Fibroblast of skin of scalp (primary cell): ENCODE results near the gene GPR37.
A peak's percentile ranks its signal among the peaks of the same experiment; 100 is the strongest.

ENCODE experiments used
- DNase-seq: peaks from one replicate; pipeline ENCODE4 v3.0.0-alpha.2; 2013

GPR37 gene

DNA sequence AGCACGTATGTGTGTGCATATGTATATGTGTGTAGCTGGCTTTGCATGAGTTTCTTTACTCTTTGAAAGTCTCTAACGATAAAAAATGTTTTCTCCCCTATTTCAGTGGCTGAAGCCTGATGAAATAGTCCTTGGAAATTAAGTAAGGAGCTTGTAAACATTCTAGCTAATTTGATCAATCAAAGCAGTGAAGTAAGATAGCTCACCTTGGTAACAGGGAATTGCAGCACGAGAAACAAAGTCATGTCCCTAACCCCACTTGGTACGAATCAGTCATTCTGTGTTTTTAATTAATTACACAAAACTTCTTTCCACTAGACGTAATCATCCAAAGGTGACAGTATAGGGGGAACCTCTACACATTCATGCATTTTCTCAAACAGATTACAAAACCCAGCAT lies 41.5 kb downstream of the GPR37 start:
- DNase-seq = no peak

DNA sequence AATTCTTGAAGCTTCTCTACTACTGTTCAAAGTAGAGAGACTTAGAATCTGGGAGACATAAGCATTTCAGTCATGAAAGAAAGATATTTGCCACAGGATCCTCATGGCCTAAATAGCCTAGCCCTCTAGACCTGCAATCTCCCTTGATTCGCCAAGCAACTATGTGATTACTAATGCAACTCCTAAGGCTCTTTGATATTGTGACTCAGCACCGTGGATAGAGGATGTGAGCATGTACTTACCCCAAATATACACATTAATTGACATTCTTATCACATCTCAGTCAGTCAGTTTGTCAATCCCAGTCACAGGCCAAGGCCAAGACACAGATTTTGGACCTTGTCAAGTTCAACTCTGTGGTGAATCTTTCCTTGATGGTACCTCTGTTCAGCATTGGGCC lies 42.6 kb downstream of the GPR37 start:
- DNase-seq = peak; percentile 4

DNA sequence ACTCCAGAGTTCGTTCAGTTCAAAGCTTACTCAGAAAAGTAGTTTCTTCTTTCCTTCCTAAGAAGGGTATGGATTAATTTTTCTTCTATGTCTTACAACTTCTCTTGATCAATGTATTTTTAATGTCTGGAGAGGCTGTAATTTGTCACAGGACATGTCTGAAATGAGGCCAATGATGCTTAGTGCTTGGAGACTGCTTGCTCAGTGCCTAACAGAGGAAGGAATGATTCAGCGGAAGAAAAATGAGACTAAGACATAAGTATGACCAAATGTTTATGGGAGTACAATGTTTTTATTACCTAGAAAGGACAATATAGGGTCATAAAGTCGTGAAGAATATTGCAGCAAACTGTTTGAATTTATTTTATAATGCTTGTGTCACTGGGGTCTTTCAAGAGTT lies 43.3 kb downstream of the GPR37 start:
- no peak for DNase-seq

DNA sequence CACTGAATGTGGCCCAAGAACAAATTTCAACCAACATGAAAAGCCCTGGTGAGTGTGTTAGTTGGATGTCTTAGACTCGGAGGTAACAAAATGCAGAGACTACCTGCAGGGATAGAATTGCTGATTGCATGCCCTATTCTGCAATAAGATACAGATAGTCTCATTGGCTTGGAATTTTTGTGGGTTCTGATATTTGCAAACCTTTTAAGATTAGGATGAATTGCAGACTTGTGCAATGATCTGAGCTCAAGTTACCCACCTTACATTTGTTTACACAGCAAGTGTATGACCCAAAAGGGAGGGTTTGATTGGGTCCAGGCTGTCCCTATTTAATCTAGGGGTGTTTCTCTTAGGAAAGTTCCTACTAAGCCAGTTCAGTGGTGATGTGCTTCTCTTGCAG lies 45.4 kb downstream of the GPR37 start:
- DNase-seq = no peak

DNA sequence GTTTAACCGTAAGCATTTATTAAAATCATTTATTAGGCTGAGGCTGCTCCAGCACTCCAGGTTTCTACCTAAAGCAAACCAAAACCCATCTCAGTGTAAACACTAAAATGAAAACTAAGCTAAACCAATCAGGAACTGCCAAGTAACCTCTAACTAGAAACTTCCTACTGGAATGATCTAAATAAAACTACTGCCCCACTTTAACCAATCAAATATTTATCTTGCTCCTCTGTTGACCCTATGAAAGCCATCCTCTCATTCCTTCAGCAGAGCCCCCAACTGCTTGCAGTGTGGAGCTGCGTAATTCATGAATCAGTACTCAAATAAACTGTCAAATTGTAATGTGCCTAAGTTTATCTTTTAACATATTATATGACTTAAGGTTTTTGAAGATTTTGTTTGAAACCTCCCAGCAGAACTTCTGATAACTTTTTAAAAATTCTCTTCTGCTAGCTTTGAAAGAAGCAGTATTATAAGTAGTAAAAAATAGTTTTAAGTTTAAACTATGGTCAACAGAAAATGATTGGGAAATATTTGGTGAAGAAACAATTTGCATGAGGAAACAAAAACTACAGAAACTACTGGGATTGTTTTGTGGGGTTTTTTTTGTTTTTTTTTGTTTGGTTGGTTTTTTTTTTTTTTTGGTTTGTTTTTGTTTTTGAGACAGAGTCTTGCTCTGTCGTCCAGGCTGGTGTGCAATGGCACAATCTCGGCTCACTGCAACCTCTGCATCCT lies 47.4 kb downstream of the GPR37 start:
- no peak for DNase-seq

DNA sequence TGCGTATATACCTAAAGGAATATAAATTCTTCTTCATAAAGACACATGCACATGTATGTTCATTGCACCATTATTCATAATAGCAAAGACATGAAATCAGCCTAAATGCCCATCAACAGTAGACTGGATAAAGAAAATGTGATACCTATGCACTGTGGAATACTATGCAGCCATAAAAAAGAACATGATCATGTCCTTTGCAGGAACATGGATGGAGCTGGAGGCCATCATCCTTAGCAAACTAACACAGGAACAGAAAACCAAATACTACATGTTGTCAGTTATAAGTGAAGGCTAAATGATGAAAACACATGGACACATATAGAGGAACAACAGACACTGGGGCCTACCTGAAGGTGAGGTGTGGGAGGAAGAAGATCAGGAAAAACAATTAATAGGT lies 48.7 kb downstream of the GPR37 start:
- DNase-seq = no peak

DNA sequence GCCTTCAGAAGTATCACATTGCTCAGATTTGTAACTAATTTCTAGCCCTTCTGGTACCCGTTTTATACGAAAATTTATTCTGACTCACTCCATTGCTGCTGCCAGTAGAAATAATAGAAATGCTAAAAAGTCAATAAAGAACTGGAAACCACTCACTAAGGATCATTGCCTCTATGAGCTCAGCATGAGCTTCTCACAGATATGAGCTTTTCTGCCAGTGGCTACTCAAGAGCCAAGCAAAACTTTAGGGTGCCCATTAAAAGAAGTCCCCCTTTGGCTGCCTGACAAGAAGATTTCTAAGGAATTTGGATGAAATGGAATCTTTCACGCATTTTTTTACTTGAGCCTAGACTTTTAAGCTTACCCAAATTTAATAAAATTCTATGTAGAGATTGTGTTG lies 52.5 kb downstream of the GPR37 start:
- no peak for DNase-seq

DNA sequence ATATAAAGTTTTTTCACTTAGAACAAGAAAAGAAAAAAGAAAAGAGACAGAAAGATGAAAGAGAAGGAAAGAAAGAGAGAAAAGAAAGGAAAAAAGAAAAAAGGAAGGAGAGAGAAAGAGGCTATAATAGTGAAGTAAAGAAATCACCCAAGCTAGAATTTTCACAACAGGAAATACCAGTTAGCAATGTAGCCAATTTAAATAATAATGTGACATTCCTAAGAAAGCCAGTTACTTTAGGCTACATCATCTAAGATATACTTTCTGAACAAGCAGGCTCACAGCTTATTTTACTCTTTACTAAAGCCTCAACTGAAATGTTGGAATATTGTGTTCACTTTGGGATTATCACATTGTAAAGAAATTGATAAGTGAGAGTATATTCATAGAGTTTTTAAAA lies 53.6 kb downstream of the GPR37 start:
- DNase-seq = no peak

DNA sequence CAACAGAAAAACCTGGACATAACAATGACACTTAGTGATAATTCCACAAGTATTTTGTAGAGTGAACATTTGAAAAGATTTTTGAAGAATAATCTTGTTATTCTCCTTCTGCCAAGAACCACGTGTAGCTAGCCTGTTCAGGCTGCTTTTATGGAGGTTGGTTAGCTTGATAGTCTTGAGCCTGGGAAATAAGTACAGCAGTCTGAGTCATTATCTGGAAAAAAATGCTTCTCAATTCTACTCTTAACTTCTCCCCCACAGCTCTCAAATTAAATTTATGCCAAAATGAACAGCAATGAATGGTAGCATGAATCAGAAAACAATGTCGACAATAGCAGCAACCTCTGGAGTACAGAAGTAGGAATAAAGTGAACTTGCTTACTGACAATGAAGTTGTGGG lies 63.2 kb downstream of the GPR37 start:
- no peak for DNase-seq

DNA sequence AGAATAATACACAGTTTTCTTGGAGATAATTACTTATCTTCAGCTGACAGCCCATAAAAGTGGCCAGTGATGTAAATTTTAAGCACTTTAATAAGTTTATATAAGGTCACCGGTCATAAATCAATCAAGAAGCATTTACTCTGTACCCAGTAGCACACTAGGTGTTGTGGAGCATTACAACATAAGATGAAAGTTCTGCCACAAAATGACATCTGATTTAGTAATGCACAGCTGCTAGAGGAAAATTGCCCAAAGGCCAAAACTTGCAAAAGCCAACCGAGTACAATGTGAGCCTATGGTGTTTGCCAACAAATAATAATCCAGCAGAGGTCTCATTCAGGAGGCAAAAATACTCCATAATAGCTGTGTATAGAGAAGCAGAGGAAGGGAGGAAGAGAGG lies 63.6 kb downstream of the GPR37 start:
- no peak for DNase-seq

DNA sequence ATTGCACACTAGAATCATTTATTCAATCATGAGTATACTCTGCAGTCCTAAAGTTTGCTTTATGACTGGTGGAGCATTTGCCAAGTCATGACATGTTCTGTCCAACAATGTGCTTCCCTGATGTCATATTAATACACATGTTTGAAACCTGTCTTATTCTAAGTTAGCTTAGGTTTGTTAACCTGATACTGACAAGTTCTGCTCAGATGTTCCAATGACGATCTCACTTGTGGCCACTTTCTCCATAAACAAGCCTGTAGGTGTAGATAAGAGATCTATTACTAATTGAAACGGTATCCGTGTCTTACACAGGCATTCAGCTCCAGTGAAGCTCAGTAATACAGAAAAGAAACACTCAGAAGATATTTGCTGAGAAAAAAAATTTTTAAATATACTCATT lies 64.9 kb downstream of the GPR37 start:
- no peak for DNase-seq

DNA sequence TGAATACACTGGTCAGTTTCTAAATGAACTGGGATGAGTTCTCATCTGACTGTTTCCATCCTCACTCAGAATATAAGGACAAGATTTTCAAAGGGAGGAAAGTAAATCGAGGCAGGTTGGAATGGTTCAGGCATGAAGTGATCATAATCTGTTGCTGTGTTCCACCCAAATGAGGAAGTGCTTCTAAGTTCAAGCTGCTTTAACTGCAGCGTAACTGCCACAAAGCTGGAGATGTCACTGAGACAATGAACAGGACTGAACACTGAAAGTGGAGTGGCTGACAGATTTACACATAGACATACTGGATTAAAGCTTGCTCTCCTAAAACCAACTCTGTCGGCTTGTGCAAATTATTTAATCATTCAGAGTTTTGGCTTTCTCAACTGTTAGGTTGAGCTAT lies 66.6 kb downstream of the GPR37 start:
- DNase-seq = no peak

DNA sequence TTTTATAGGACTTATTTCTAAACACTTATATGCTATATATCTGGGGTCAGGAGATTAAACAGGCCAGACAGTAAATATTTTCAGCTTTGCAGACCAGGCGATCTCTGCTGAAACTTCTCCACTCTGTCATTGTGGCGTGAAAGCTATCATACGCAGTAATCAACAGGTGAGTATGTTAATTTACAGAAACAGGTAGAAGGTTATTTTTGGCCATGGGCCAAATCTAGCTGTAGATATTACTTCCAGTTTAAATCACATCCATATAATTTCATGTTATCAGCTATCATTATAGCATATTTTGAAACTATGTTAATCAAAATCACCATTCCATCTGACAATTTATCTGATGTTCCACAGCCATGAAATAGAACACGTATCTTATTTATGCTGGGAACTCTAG lies 67.8 kb downstream of the GPR37 start:
- DNase-seq = no peak
